ENCODE measurements around the gene MPPED1. TPM values are rescaled to one million over a fixed set of nuclear protein-coding genes. Genes with fewer than 3 reads are reported as not detected.

The MPPED1 gene
- total RNA-seq, 1 experiment from 2014 or later = not detected

DNA sequence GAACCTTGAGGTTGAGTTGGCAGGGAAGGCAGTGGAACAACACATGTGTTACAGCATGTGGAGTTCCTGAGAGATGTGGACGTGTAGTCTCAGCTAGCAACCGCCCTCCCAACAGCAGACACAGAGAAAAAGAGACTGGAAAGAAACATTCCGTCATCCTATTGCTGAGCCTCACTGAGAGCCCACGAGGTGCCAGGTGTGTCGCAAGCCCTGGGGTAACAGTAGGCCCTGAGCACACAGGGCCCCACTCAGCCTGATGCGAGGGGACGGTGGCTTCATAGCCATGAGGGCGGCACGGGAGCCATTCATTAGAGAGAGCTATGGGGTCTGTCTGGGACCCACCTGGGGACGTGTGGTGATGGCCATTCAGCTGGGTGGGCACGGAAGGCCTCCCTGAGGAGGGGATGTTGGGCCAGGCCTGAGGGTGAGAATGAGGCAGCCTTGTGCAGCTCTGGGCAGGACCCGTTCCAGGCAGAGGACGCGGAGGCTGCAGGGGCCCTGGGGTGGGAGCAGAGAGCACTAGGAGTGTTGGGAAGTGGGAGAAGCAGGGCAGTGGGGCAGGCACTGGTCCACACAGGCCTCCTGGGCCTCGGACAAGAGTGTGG is 26.2 kb downstream of the MPPED1 start:
- no peak for DNase-seq (ENCODE audit: low read depth)
- in situ Hi-C loops (cut with HindIII; ENCODE audit: low pct_unique_long_range_greater_than_20kb, low sequenced_read_pairs) = no loop called here

DNA sequence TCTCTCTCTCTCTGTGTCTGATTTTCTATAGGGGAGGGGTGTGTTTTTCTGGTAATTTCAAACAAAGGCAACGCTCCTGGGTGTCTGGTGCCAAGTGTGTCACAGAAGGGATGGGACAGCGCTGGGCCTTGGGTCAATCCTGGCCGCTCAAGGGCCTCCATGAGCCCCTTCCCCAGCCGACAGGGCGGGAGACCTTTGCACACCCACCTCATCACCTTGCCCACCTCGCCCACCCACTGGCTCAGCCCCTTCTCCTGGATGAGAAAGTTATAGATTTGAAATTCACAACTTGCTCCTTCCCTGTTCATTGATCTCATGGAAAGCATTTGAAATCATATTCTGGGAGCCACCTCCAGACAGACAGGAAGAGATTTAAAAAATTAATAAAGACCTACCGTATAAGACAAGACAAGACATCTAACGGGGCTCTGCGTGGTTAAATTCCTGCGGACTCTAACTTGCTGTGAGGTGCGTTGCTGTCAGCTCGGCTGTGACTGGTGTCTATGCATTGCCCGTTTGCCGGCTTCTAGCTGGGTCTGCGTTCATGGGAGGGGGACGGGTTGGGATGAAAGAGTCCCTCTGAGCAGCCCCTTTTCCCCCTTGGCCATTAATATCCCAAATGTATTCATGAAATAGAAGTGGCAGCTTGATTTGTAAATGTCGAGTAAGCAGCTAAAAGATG is 27.0 kb downstream of the MPPED1 start:
- in situ Hi-C loops (cut with HindIII; ENCODE audit: low pct_unique_long_range_greater_than_20kb, low sequenced_read_pairs) = no loop called here
- DNase-seq (ENCODE audit: low read depth) = no peak

GRCh38 chr22:43439368-43440103 is 27.7 kb downstream of the MPPED1 start:
- in situ Hi-C loops (cut with HindIII; ENCODE audit: low pct_unique_long_range_greater_than_20kb, low sequenced_read_pairs) = no loop called here
- no peak for DNase-seq (ENCODE audit: low read depth)

GRCh38 chr22:43440104-43440387 is 28.2 kb downstream of the MPPED1 start:
- no peak for DNase-seq (ENCODE audit: low read depth)
- in situ Hi-C loops (cut with HindIII; ENCODE audit: low pct_unique_long_range_greater_than_20kb, low sequenced_read_pairs) = no loop called here

GRCh38 chr22:43440556-43440955 is 28.7 kb downstream of the MPPED1 start:
- in situ Hi-C loops (cut with HindIII; ENCODE audit: low pct_unique_long_range_greater_than_20kb, low sequenced_read_pairs) = no loop called here
- DNase-seq (ENCODE audit: low read depth) = no peak

DNA sequence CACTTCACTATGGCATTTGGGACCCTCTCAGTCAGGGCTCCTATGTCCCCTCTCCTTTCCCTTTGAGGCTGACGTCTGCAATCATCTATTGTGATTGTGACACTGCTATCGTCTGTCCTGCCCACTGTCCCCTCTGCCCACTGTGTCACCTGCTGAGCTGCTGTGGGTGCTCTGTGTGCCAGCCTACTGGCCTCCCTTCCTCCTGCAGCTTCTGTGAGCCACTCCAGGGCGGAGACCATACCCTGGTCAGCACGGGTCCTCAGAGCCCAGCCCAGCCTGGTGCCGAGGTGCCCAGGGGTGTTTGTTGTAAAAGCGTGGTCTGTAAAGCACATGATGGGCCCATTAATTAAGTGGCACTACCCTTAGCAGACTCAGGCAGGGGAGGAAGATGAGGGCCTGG is 29.4 kb downstream of the MPPED1 start:
- in situ Hi-C loops (cut with HindIII; ENCODE audit: low pct_unique_long_range_greater_than_20kb, low sequenced_read_pairs) = no loop called here
- DNase-seq (ENCODE audit: low read depth) = no peak

DNA sequence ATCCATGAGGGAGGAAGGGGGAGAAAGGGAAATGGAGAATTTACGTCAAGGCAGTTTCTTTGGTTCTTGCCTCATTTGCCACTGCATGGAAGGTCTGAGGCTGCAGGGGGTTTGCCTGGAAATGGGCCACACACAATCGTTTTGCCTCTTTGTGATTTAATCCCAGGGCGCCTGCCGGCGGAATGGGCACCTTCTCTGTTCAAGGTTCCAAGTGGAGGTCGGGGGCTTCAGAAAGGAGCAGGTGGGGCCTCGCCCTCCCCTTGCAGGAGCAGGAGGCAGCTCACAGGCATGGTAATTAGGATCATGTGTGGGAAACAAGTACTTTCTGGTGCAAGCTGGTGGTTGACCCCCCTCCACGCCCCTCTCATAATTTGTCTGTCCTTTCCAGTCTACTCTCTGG is 29.9 kb downstream of the MPPED1 start:
- in situ Hi-C loops (cut with HindIII; ENCODE audit: low pct_unique_long_range_greater_than_20kb, low sequenced_read_pairs) = no loop called here
- no peak for DNase-seq (ENCODE audit: low read depth)

GRCh38 chr22:43442386-43443151 is 30.8 kb downstream of the MPPED1 start:
- no peak for DNase-seq (ENCODE audit: low read depth)
- in situ Hi-C loops (cut with HindIII; ENCODE audit: low pct_unique_long_range_greater_than_20kb, low sequenced_read_pairs) = no loop called here

DNA sequence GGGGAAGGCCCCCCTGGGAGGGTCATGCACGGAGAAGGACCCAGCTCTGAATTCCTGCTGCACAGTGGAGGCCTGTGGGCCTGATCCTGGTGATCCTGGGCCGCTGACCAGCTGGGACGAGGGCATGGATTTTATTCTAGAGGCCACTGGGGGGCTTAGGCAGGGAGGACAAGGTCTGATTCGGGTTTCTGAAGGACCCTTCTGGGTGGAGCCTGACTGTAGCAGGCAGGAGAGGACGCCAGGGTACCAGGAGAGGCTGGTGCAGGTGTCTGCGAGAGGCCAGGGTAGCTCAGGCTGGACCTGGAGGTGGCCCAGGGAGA is 31.3 kb downstream of the MPPED1 start:
- in situ Hi-C loops (cut with HindIII; ENCODE audit: low pct_unique_long_range_greater_than_20kb, low sequenced_read_pairs) = no loop called here
- DNase-seq (ENCODE audit: low read depth) = no peak

DNA sequence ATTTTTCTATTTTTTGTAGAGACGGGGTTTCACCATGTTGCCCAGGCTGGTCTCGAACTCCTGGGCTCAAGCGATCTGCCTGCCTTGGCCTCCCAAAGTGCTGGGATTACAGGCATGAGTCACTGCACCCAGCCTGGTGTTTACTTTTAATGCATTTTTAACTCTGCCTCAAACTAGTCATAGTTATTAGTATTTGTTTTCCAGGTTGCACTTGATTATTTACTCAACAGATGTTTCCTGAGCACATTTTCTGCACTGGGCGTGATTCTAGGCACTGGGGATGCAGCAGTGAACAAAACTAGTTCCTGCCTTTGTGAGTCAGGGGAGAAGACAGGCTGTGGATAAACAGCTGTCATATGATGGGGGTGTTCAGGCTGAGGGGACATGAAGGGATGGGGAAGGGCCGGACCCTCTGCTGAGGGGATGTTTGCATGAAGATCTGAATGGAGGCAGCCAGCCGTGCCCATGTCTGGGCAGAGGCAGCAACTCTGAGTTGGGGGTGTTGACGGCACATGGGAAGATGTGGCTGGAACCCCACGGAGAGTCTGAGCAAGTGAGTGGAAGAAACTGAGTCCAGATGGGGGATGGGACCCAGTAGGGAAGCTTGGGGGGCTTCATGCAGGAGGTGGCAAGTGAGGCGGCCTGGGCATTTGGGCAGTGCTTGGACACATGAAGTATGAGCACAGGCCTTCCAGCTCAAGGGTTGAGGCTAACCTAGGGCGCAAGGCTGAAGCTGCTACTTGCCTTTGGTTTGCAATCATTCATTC is 34.4 kb downstream of the MPPED1 start:
- DNase-seq (ENCODE audit: low read depth) = no peak
- in situ Hi-C loops (cut with HindIII; ENCODE audit: low pct_unique_long_range_greater_than_20kb, low sequenced_read_pairs) = no loop called here

DNA sequence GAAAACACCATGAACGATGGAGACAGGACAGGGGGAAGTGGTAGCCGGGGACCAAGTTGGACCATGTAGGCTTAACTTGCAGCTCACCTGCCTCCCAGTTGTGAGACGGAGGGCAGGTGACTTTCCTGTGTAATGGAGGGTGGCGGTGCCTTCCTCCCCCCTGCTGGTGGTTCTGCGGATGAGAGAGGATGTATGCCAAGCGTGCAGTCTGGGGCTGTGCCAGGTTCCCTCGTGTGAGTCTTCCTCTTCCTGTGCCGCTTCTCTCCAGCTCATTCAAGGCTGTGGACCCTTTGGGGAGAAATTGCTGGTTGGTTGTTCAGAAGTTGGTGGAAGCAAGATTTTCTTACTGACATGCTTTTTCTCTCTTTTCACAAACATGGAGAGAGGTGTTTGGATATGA is 35.1 kb downstream of the MPPED1 start:
- in situ Hi-C loops (cut with HindIII; ENCODE audit: low pct_unique_long_range_greater_than_20kb, low sequenced_read_pairs) = no loop called here
- DNase-seq (ENCODE audit: low read depth) = peak; percentile 13

- in situ Hi-C loops (cut with HindIII; ENCODE audit: low pct_unique_long_range_greater_than_20kb, low sequenced_read_pairs) = no loop called here
- DNase-seq (ENCODE audit: low read depth) = no peak
Observed at GRCh38 chr22:43447380-43447779, 35.6 kb downstream of the MPPED1 start.

DNA sequence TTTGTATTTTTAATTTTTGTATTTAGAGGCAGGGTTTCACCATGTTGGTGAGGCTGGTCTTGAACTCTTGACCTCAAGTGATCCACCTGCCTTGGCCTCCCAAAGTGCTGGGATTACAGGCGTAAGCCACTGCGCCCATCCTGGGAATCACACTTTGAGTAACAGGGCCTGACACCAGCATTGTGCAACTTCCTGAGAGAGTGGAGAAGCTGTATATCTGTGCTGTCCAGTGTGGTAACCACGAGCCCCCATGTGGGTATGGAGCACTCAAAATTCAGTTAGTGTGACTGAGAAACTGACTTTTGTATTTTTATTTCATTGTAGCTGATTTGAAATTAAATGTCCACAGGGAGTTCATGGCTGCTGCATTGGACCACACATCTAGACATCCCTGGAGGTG is 36.2 kb downstream of the MPPED1 start:
- DNase-seq (ENCODE audit: low read depth) = no peak
- in situ Hi-C loops (cut with HindIII; ENCODE audit: low pct_unique_long_range_greater_than_20kb, low sequenced_read_pairs) = no loop called here

DNA sequence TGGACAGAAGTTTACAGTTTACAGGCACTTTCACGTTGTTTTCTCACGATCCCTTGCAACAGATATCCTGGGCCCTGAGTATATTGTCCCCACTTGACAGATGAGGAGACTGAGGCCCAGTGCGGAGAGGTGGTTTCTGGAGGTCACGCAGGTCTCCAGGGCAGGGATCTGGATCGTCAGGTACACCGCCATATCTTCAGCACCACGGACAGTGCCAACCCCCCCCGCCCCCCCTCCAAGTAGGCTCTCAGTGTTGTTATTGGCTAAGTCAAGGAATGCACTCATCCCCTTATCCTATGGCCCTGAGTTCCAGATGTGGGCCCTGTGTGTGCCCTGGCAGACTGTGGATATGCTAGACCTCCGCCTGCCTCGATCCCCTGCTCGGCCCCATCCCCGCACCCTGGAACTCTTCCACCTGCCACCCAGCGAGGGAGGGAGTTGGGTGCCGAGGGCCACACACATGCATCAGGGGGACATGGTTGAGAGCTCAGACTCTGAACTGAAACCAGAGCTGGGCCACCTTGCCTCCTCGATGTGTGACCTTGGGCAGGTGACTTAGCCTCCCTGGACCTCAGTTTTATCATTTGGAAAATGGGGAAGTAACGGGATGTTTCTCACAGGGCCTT is 37.5 kb downstream of the MPPED1 start:
- in situ Hi-C loops (cut with HindIII; ENCODE audit: low pct_unique_long_range_greater_than_20kb, low sequenced_read_pairs) = no loop called here
- DNase-seq (ENCODE audit: low read depth) = peak; percentile 33

GRCh38 chr22:43449831-43450225 is 38.0 kb downstream of the MPPED1 start:
- DNase-seq (ENCODE audit: low read depth) = no peak
- in situ Hi-C loops (cut with HindIII; ENCODE audit: low pct_unique_long_range_greater_than_20kb, low sequenced_read_pairs) = no loop called here

DNA sequence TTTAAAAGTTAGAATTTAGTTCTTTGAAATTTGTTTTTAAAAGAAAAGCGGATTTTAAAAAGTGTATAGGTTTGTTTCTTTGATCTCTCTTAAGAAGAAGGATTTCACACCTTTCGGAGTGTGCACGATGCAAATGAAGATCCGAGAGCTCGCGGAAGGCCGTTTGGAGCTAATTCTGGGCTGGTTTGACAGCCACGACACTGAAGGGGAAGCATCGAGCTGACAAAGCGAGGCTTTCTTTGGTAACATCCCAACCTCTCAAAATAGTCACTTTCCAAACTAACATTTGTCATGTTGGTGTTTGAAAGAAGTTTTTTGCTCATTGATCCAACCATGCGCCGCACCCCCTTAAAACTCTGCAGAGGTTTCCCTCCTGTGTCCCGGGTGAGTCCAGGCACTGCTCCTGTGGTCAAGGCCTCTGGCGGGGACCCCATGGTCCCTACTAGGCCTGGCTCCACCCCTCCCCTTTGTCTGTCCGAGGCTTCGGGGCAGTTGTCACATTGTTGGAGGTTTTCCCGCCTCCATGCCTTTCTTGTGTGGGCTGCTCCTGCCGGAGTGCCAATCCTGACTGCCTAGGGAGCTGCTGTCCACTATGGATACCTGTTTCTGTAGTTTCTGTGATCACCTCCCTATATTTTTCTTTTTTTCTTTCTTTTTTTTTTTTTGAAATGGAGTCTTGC is 39.7 kb downstream of the MPPED1 start:
- in situ Hi-C loops (cut with HindIII; ENCODE audit: low pct_unique_long_range_greater_than_20kb, low sequenced_read_pairs) = no loop called here

GRCh38 chr22:43455846-43456245 is 44.0 kb downstream of the MPPED1 start:
- in situ Hi-C loops (cut with HindIII; ENCODE audit: low pct_unique_long_range_greater_than_20kb, low sequenced_read_pairs) = no loop called here
- no peak for DNase-seq (ENCODE audit: low read depth)

More for the DNA sequence above, 39.7 kb downstream of the MPPED1 start:
- no peak for DNase-seq (ENCODE audit: low read depth)

- DNase-seq (ENCODE audit: low read depth) = no peak
- in situ Hi-C loops (cut with HindIII; ENCODE audit: low pct_unique_long_range_greater_than_20kb, low sequenced_read_pairs) = no loop called here
Observed at GRCh38 chr22:43457002-43457401, 45.2 kb downstream of the MPPED1 start.

Data from Caki2 (cell line).